SK-N-SH (cell line): ENCODE measurements around the gene WNT8B. TPM values are rescaled to one million over a fixed set of nuclear protein-coding genes. Genes with fewer than 3 reads are reported as not detected.
A peak's percentile ranks its signal among the peaks of the same experiment; 100 is the strongest.

Source experiments
- CHD2 ChIP-seq: fragments of 150-350 bp; IDR thresholded peaks from 2 replicates; pipeline ENCODE4 v1.6.1; 2018; ENCODE audit warnings: low read length; ENCODE audit not compliant: partially characterized antibody
- CTCF ChIP-seq: fragments of 200-600 bp; sonication (generic); IDR thresholded peaks from 2 replicates; pipeline ENCODE4 v1.6.1; 2017; ENCODE audit warnings: antibody characterized with exemption, mild to moderate bottlenecking, moderate library complexity
- EZH2phosphoT487 ChIP-seq: fragments of 200-600 bp; sonication (generic); IDR thresholded peaks from 2 replicates; pipeline ENCODE4 v1.6.1; 2017; ENCODE audit warnings: low read depth, mixed run types, mild to moderate bottlenecking, antibody characterized with exemption, moderate library complexity, borderline replicate concordance
- FOXM1 ChIP-seq: IDR thresholded peaks from 2 replicates; pipeline ENCODE4 v1.4.0; 2012; ENCODE audit warnings: low read depth, mild to moderate bottlenecking
- GABPA ChIP-seq: IDR thresholded peaks from 2 replicates; pipeline ENCODE4 v1.4.0; 2012; ENCODE audit warnings: low read depth, mild to moderate bottlenecking
- GATA2 ChIP-seq: sonication (generic); formaldehyde crosslinking; IDR thresholded peaks from 2 replicates; pipeline ENCODE4 v1.5.0; 2020; ENCODE audit warnings: mild to moderate bottlenecking, missing genetic modification reagents
- IRF3 ChIP-seq: fragments of 150-350 bp; IDR thresholded peaks from 2 replicates; pipeline ENCODE4 v1.6.1; 2016; ENCODE audit warnings: mild to moderate bottlenecking, low read depth, low read length
- MAX ChIP-seq: IDR thresholded peaks from 2 replicates; pipeline ENCODE4 v1.4.0; 2012; ENCODE audit warnings: low read depth
- MEF2A ChIP-seq: IDR thresholded peaks from 2 replicates; pipeline ENCODE4 v1.4.0; 2012; ENCODE audit warnings: low read depth, borderline replicate concordance
- NFIC ChIP-seq: IDR thresholded peaks from 2 replicates; pipeline ENCODE4 v1.4.0; 2012; ENCODE audit warnings: borderline replicate concordance
- NRF1 ChIP-seq: IDR thresholded peaks from 2 replicates; pipeline ENCODE4 v1.6.1; 2012; ENCODE audit warnings: low read depth, mild to moderate bottlenecking, low read length
- PBX3 ChIP-seq: IDR thresholded peaks from 2 replicates; pipeline ENCODE4; 2012
- POLR2AphosphoS5 ChIP-seq: IDR thresholded peaks from 2 replicates; pipeline ENCODE4 v1.6.1; 2012; ENCODE audit warnings: low read depth, low read length
- RAD21 ChIP-seq: IDR thresholded peaks from 2 replicates; pipeline ENCODE4 v1.6.1; 2012; ENCODE audit warnings: mild to moderate bottlenecking, low read length
- RCOR1 ChIP-seq: fragments of 150-350 bp; IDR thresholded peaks from 2 replicates; pipeline ENCODE4 v1.6.1; 2017; ENCODE audit warnings: antibody characterized with exemption, low read length
- RFX5 ChIP-seq: IDR thresholded peaks from 2 replicates; pipeline ENCODE4 v1.6.1; 2012; ENCODE audit warnings: mild to moderate bottlenecking, improper control_type of control experiment, low read length
- RXRA ChIP-seq: IDR thresholded peaks from 2 replicates; pipeline ENCODE4 v1.4.0; 2012; ENCODE audit warnings: low read depth, mild to moderate bottlenecking, borderline replicate concordance
- TAF1 ChIP-seq: IDR thresholded peaks from 2 replicates; pipeline ENCODE4 v1.6.1; 2012; ENCODE audit warnings: low read depth, mild to moderate bottlenecking, low read length, moderate library complexity, borderline replicate concordance
- TCF12 ChIP-seq: IDR thresholded peaks from 2 replicates; pipeline ENCODE4 v1.4.0; 2012
- USF1 ChIP-seq: IDR thresholded peaks from 2 replicates; pipeline ENCODE4 v1.4.0; 2012; ENCODE audit warnings: low read depth, borderline replicate concordance
- USF2 ChIP-seq: fragments of 150-350 bp; IDR thresholded peaks from 2 replicates; pipeline ENCODE4 v1.6.1; 2017; ENCODE audit warnings: antibody characterized with exemption, low read length, low read depth, borderline replicate concordance
- ZBTB33 ChIP-seq: IDR thresholded peaks from 2 replicates; pipeline ENCODE4 v1.4.0; 2012; ENCODE audit warnings: low read depth, borderline replicate concordance
- polyA plus RNA-seq, 3 experiments: library from polyadenylated mRNA; depleted of rRNA; stranded (reverse); fragments of >200 nt; gene quantifications; 2 replicates each; pipeline ENCODE4 v1.2.3, GENCODE V29; 2012

Gene WNT8B
- polyA plus RNA-seq, 1 of the 3 experiments (the other 2 are of a cell fraction), result 0.18 TPM

- TF ChIP-seq CTCF, result no peak
- peak; percentile 46 for TF ChIP-seq PBX3
- TF ChIP-seq RCOR1, result no peak
- TF ChIP-seq GABPA, result peak; percentile 38; the same call in 1 of the 2 replicates
- TF ChIP-seq GATA2, result no peak
- peak; percentile 30; the same call in 1 of the 2 replicates for TF ChIP-seq RXRA
- TF ChIP-seq RFX5, result no peak
- no peak for TF ChIP-seq USF2
- no peak for TF ChIP-seq MAX
- peak; percentile 23; the same call in 1 of the 2 replicates for TF ChIP-seq POLR2AphosphoS5
- no peak for TF ChIP-seq IRF3
- TF ChIP-seq TCF12, result peak; percentile 87
- TF ChIP-seq CHD2, result no peak
- no peak for TF ChIP-seq NRF1
- no peak for TF ChIP-seq TAF1
- 0 out of 2 replicates have a peak, but pooled peaks have one; percentile 55 for TF ChIP-seq FOXM1
- TF ChIP-seq USF1, result no peak
- TF ChIP-seq EZH2phosphoT487, result no peak
- no peak for TF ChIP-seq NFIC
- no peak for TF ChIP-seq MEF2A
- no peak for TF ChIP-seq ZBTB33
- no peak for TF ChIP-seq RAD21
Measured at GRCh38 chr10:100504096-100504495, 41.3 kb downstream of the WNT8B start (continued).
